ENCODE data around the gene DGLUCY. TPM values are rescaled to one million over a fixed set of nuclear protein-coding genes. Genes with fewer than 3 reads are reported as not detected.

Gene DGLUCY
- total and polyA plus RNA-seq, 7 donors: 20.4 to 135 (median 77.5) TPM

GRCh38 chr14:91159906-91160305 is 46.0 kb downstream of the DGLUCY start:
- intact Hi-C loops (cut with DNase I): loop anchor here (5.0 kb wide), 1 partner anchor 38 kb away; no protein-coding TSS in a partner anchor
- Histone ChIP-seq H3K4me1 (peaks cover 64% of the 10 kb centered on the region), H3K4me3 (no peak overlapping the region), H3K27me3 (ENCODE audit: insufficient read depth in 3 of 3, low read length in 2 of 3) (no peaks in the 10 kb centered on the region), H3K9me3 (no peaks in the 10 kb centered on the region), H3K36me3 (ENCODE audit: insufficient read depth in 1 of 2, low read depth in 1 of 2) (peaks cover 3 to 45% of the 10 kb centered on the region in 2 donors), H3K27ac (peak overlapping the region; percentile 89)
- ATAC-seq (no peak), DNase-seq (no peak)
- 57 to 85% (median 79%) methylated on average over 6 of the region's 6 CpGs for WGBS, 3 donors
- no peak for TF ChIP-seq CTCF (IDR thresholded peaks at IDR 0.05)

GRCh38 chr14:91163316-91163715 is 49.4 kb downstream of the DGLUCY start:
- DNase-seq: peak; percentile 52 to 84
- no peak for TF ChIP-seq CTCF (IDR thresholded peaks at IDR 0.05)
- ATAC-seq: peak; percentile 62 to 73 (median 70)
- H3K4me3 ChIP-seq: no peak overlapping the region
- peaks cover 66% of the 10 kb centered on the region for H3K4me1 ChIP-seq
- H3K9me3 ChIP-seq: no peaks in the 10 kb centered on the region
- peaks cover 3 to 73% of the 10 kb centered on the region in 2 donors for H3K36me3 ChIP-seq (ENCODE audit: insufficient read depth in 1 of 2, low read depth in 1 of 2)
- intact Hi-C loops (cut with DNase I): loop anchor here in 1 of 2 donors (5.0 kb wide), 1 partner anchor 41 kb away; no protein-coding TSS in a partner anchor
- no peaks in the 10 kb centered on the region for H3K27me3 ChIP-seq (ENCODE audit: insufficient read depth in 3 of 3, low read length in 2 of 3)
- 29 to 52% (median 36%) methylated on average over 14 of the region's 14 CpGs for WGBS, 3 donors
- peak overlapping the region; percentile 81 for H3K27ac ChIP-seq

- ATAC-seq (peak; percentile 14 to 75 (median 60)), DNase-seq (peak; percentile 72 to 78)
- TF ChIP-seq CTCF (IDR thresholded peaks at IDR 0.05): no peak
- Histone ChIP-seq H3K4me1 (peaks cover 58% of the 10 kb centered on the region), H3K4me3 (no peak overlapping the region), H3K27ac (peak overlapping the region; percentile 81), H3K27me3 (ENCODE audit: insufficient read depth in 3 of 3, low read length in 2 of 3) (no peaks in the 10 kb centered on the region), H3K9me3 (no peaks in the 10 kb centered on the region), H3K36me3 (ENCODE audit: insufficient read depth in 1 of 2, low read depth in 1 of 2) (peaks cover 3 to 72% of the 10 kb centered on the region in 2 donors)
- intact Hi-C loops (cut with DNase I): loop anchor here (5.0 kb wide), 3 partner anchors 37 to 102 kb away; partner anchors contain the start of gene RPS6KA5 (in 1 of the 2)
- 23 to 40% (median 33%) methylated on average over 1 of the region's 1 CpG for WGBS, 3 donors
Observed at GRCh38 chr14:91164676-91165075, 50.8 kb downstream of the DGLUCY start.

GRCh38 chr14:91167380-91167770 is 53.5 kb downstream of the DGLUCY start:
- intact Hi-C loops (cut with DNase I): loop anchor here (5.0 kb wide), 2 partner anchors 40 to 105 kb away; partner anchors contain the start of gene RPS6KA5 (in 1 of the 2)
- WGBS, 3 donors: 22 to 54% (median 37%) methylated on average over 5 of the region's 5 CpGs

More at GRCh38 chr14:91167380-91167770, 53.5 kb downstream of the DGLUCY start:
- Histone ChIP-seq H3K36me3 (ENCODE audit: insufficient read depth in 1 of 2, low read depth in 1 of 2) (peaks cover 0 to 45% of the 10 kb centered on the region in 2 donors), H3K27me3 (ENCODE audit: insufficient read depth in 3 of 3, low read length in 2 of 3) (no peaks in the 10 kb centered on the region), H3K27ac (peak overlapping the region; percentile 81), H3K9me3 (no peaks in the 10 kb centered on the region), H3K4me1 (peaks cover 79% of the 10 kb centered on the region), H3K4me3 (no peak overlapping the region)
- peak; percentile 12 to 55 (median 40) for ATAC-seq
- DNase-seq: peak in 1 of 2 donors; percentile 76
- TF ChIP-seq CTCF (IDR thresholded peaks at IDR 0.05): no peak
